IMR-90 (cell line): Measurements from ENCODE around the gene CDCP2.

ENCODE experiments used
- BHLHE40 ChIP-seq: fragments of 150-350 bp; IDR thresholded peaks from 2 replicates; pipeline ENCODE4 v1.6.1; 2016; ENCODE audit warnings: mild to moderate bottlenecking, low read depth, low read length
- CEBPB ChIP-seq: IDR thresholded peaks from 2 replicates; pipeline ENCODE4 v1.6.1; 2012; ENCODE audit warnings: low read depth, low read length, improper control_type of control experiment
- FOS ChIP-seq: fragments of 150-350 bp; IDR thresholded peaks from 2 replicates; pipeline ENCODE4 v1.6.1; 2016; ENCODE audit warnings: low read depth, low read length
- MAFK ChIP-seq: IDR thresholded peaks from 2 replicates; pipeline ENCODE4 v1.6.1; 2012; ENCODE audit warnings: low read depth, low read length, improper control_type of control experiment
- MAZ ChIP-seq: IDR thresholded peaks from 2 replicates; pipeline ENCODE4 v1.6.1; 2012; ENCODE audit warnings: low read depth, mild to moderate bottlenecking, low read length, improper control_type of control experiment, moderate library complexity, borderline replicate concordance
- MXI1 ChIP-seq: IDR thresholded peaks from 2 replicates; pipeline ENCODE4 v1.6.1; 2012; ENCODE audit warnings: low read depth, mild to moderate bottlenecking, low read length, moderate library complexity, borderline replicate concordance
- POLR2A ChIP-seq: IDR thresholded peaks from 2 replicates; pipeline ENCODE4 v1.6.1; 2012; ENCODE audit warnings: mild to moderate bottlenecking, low read depth, low read length
- RAD21 ChIP-seq: IDR thresholded peaks from 2 replicates; pipeline ENCODE4 v1.6.1; 2012; ENCODE audit warnings: low read length, improper control_type of control experiment
- RCOR1 ChIP-seq: IDR thresholded peaks from 2 replicates; pipeline ENCODE4 v1.6.1; 2012; ENCODE audit warnings: mild to moderate bottlenecking, low read length, improper control_type of control experiment; ENCODE audit not compliant: insufficient replicate concordance
- SMC3 ChIP-seq: fragments of 150-350 bp; IDR thresholded peaks from 2 replicates; pipeline ENCODE4 v1.6.1; 2016; ENCODE audit warnings: low read depth, mild to moderate bottlenecking, antibody characterized with exemption, low read length, moderate library complexity
- TF ChIP-seq, protein P1 (sequence below): conservative IDR thresholded peaks from 2 replicates; pipeline ENCODE4 v1.5.1; 2012; ENCODE audit warnings: mild to moderate bottlenecking, low read depth, low read length, improper control_type of control experiment
- TF ChIP-seq, protein P2 (sequence below): fragments of 150-350 bp; IDR thresholded peaks from 2 replicates; pipeline ENCODE4 v1.6.1; 2017; ENCODE audit warnings: mild to moderate bottlenecking, antibody characterized with exemption, low read length, low read depth
- TF ChIP-seq, protein P3 (sequence below): fragments of 150-350 bp; IDR thresholded peaks from 2 replicates; pipeline ENCODE4 v1.6.1; 2016; ENCODE audit warnings: low read depth, mild to moderate bottlenecking, low read length, moderate library complexity, borderline replicate concordance

DNA sequence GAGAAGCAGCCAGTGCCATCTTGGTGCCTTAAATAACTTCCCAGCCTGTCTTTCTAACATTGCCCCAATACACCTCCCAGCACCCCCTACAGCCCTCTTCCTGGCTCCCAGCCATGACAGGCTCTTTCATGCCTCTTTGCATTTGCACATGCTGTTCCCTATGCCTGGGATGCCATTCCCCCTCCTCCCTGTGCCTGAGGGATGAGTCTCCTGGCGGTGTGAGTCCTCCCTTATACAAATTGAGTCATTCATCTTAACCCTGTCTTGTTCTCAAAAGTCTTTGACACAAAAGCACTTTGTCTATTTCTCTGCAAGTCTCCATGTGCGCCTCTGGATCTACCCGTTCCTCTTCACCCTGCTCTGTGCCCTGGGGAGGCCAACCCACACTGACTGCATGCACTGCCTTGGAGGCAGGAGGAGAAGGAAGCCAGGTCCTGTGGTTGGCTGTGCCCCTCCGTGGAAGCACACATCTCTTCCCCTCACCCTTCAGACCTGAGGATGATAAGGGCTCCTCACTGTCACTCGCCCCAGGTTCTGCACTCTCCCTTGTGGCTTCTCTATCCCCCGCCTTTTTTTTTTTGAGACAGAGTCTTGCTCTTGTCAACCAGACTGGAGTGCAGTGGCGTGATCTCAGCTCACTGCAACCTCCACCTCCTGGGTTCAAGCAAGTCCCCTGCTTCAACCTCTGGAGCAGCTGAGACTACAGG, 25.1 kb downstream of the CDCP2 start:
- no peak for TF ChIP-seq FOS
- TF ChIP-seq, protein P1, sequence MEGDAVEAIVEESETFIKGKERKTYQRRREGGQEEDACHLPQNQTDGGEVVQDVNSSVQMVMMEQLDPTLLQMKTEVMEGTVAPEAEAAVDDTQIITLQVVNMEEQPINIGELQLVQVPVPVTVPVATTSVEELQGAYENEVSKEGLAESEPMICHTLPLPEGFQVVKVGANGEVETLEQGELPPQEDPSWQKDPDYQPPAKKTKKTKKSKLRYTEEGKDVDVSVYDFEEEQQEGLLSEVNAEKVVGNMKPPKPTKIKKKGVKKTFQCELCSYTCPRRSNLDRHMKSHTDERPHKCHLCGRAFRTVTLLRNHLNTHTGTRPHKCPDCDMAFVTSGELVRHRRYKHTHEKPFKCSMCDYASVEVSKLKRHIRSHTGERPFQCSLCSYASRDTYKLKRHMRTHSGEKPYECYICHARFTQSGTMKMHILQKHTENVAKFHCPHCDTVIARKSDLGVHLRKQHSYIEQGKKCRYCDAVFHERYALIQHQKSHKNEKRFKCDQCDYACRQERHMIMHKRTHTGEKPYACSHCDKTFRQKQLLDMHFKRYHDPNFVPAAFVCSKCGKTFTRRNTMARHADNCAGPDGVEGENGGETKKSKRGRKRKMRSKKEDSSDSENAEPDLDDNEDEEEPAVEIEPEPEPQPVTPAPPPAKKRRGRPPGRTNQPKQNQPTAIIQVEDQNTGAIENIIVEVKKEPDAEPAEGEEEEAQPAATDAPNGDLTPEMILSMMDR = no peak
- no peak for TF ChIP-seq MAFK
- peak; percentile 52 for TF ChIP-seq RCOR1
- no peak for TF ChIP-seq POLR2A
- TF ChIP-seq SMC3 = no peak
- TF ChIP-seq CEBPB = no peak
- no peak for TF ChIP-seq RAD21
- no peak for TF ChIP-seq MAZ
- TF ChIP-seq, protein P2, sequence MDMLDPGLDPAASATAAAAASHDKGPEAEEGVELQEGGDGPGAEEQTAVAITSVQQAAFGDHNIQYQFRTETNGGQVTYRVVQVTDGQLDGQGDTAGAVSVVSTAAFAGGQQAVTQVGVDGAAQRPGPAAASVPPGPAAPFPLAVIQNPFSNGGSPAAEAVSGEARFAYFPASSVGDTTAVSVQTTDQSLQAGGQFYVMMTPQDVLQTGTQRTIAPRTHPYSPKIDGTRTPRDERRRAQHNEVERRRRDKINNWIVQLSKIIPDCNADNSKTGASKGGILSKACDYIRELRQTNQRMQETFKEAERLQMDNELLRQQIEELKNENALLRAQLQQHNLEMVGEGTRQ = no peak
- no peak for TF ChIP-seq BHLHE40
- TF ChIP-seq, protein P3, sequence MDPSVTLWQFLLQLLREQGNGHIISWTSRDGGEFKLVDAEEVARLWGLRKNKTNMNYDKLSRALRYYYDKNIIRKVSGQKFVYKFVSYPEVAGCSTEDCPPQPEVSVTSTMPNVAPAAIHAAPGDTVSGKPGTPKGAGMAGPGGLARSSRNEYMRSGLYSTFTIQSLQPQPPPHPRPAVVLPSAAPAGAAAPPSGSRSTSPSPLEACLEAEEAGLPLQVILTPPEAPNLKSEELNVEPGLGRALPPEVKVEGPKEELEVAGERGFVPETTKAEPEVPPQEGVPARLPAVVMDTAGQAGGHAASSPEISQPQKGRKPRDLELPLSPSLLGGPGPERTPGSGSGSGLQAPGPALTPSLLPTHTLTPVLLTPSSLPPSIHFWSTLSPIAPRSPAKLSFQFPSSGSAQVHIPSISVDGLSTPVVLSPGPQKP = no peak
- TF ChIP-seq MXI1 = no peak
